Measurements from ENCODE around the gene OR52E2. TPM values are rescaled to one million over a fixed set of nuclear protein-coding genes. Genes with fewer than 3 reads are reported as not detected.

Gene OR52E2
- polyA plus RNA-seq, 1 donor (not counting 4 experiments of a cell fraction or from before 2014, with no cell fraction given): not detected

- DNase-seq (ENCODE audit: low read depth, low spot score): no peak
- no peaks in the 10 kb centered on the region for H3K9me3 ChIP-seq (ENCODE audit: control insufficient read depth, low read depth, low read length)
- H3K9me1 ChIP-seq (ENCODE audit: control insufficient read depth, extremely low read depth, insufficient read depth, low read length): no peaks in the 10 kb centered on the region
- no peak for TF ChIP-seq CTCF (optimal IDR thresholded peaks at IDR 0.05 in 1 of 3, IDR thresholded peaks at IDR 0.05 in 1 of 3, conservative IDR thresholded peaks at IDR 0.05 in 1 of 3; ENCODE audit: extremely low read depth in 1 of 3, insufficient read depth in 2 of 3, low read length in 3 of 3)
- TF ChIP-seq EZH2 (IDR thresholded peaks at IDR 0.05; ENCODE audit: low read length): no peak
- H3K27ac ChIP-seq (ENCODE audit: control insufficient read depth, insufficient read depth, low read length): no peak overlapping the region
- H3K4me1 ChIP-seq (ENCODE audit: control insufficient read depth, extremely low read depth, insufficient read depth, low read length): no peaks in the 10 kb centered on the region
- no peak overlapping the region for H3K4me3 ChIP-seq (ENCODE audit: control insufficient read depth in 2 of 3, extremely low read depth in 1 of 3, insufficient read depth in 2 of 3, low read depth in 1 of 3, low read length in 3 of 3)
- no peaks in the 10 kb centered on the region for H3K27me3 ChIP-seq (ENCODE audit: control insufficient read depth, extremely low read depth, insufficient read depth, low read length)
- dilution Hi-C loops (cut with MboI; ENCODE audit: extremely low pct_ligation_motif_present, low sequenced_read_pairs): no loop called here
- H3K79me2 ChIP-seq (ENCODE audit: control insufficient read depth, insufficient read depth, low read length): no peaks in the 10 kb centered on the region
- H4K20me1 ChIP-seq (ENCODE audit: control insufficient read depth, extremely low read depth, insufficient read depth, low read length): no peaks in the 10 kb centered on the region
- H3K4me2 ChIP-seq (ENCODE audit: control insufficient read depth, extremely low read depth, insufficient read depth, low read depth, low read length): no peak overlapping the region
- H3K36me3 ChIP-seq (ENCODE audit: control insufficient read depth in 2 of 2, extremely low read depth in 1 of 2, insufficient read depth in 2 of 2, low read length in 2 of 2): no peaks in the 10 kb centered on the region
- no peak for FAIRE-seq
- H3K9ac ChIP-seq (ENCODE audit: control insufficient read depth, extremely low read depth, insufficient read depth, low read length): no peak overlapping the region
- H2AFZ ChIP-seq (ENCODE audit: control insufficient read depth, low read length): no peak overlapping the region
Observed at GRCh38 chr11:5103066-5103465, 43.6 kb upstream of the OR52E2 start.

GRCh38 chr11:5102246-5102645, 42.8 kb upstream of the OR52E2 start:
- Histone ChIP-seq H3K79me2 (ENCODE audit: control insufficient read depth, insufficient read depth, low read length) (no peaks in the 10 kb centered on the region), H3K27me3 (ENCODE audit: control insufficient read depth, extremely low read depth, insufficient read depth, low read length) (no peaks in the 10 kb centered on the region), H3K4me3 (ENCODE audit: control insufficient read depth in 2 of 3, extremely low read depth in 1 of 3, insufficient read depth in 2 of 3, low read depth in 1 of 3, low read length in 3 of 3) (no peak overlapping the region), H3K9me1 (ENCODE audit: control insufficient read depth, extremely low read depth, insufficient read depth, low read length) (no peaks in the 10 kb centered on the region), H3K4me2 (ENCODE audit: control insufficient read depth, extremely low read depth, insufficient read depth, low read depth, low read length) (no peak overlapping the region), H3K36me3 (ENCODE audit: control insufficient read depth in 2 of 2, extremely low read depth in 1 of 2, insufficient read depth in 2 of 2, low read length in 2 of 2) (no peaks in the 10 kb centered on the region), H3K9ac (ENCODE audit: control insufficient read depth, extremely low read depth, insufficient read depth, low read length) (no peak overlapping the region), H3K4me1 (ENCODE audit: control insufficient read depth, extremely low read depth, insufficient read depth, low read length) (no peaks in the 10 kb centered on the region), H3K27ac (ENCODE audit: control insufficient read depth, insufficient read depth, low read length) (no peak overlapping the region), H2AFZ (ENCODE audit: control insufficient read depth, low read length) (no peak overlapping the region), H4K20me1 (ENCODE audit: control insufficient read depth, extremely low read depth, insufficient read depth, low read length) (no peaks in the 10 kb centered on the region), H3K9me3 (ENCODE audit: control insufficient read depth, low read depth, low read length) (no peaks in the 10 kb centered on the region)
- no peak for DNase-seq (ENCODE audit: low read depth, low spot score)
- dilution Hi-C loops (cut with MboI; ENCODE audit: extremely low pct_ligation_motif_present, low sequenced_read_pairs): no loop called here
- FAIRE-seq: no peak
- TF ChIP-seq EZH2 (IDR thresholded peaks at IDR 0.05; ENCODE audit: low read length) (no peak), CTCF (optimal IDR thresholded peaks at IDR 0.05 in 1 of 3, IDR thresholded peaks at IDR 0.05 in 1 of 3, conservative IDR thresholded peaks at IDR 0.05 in 1 of 3; ENCODE audit: extremely low read depth in 1 of 3, insufficient read depth in 2 of 3, low read length in 3 of 3) (no peak)

All from keratinocyte (primary cell).